Colonic mucosa (tissue), 4 donors: ENCODE measurements around the gene PPP3CA. TPM values are rescaled to one million over a fixed set of nuclear protein-coding genes. Genes with fewer than 3 reads are reported as not detected.

Experiments
- DNase-seq: peaks from one replicate; pipeline ENCODE4 v3.0.0-alpha.2; 2020
- H3K27ac ChIP-seq: fragments of 200-600 bp; one replicate; pipeline ENCODE4 v1.8.0; 2021
- H3K27me3 ChIP-seq: fragments of 200-600 bp; one replicate; pipeline ENCODE4 v1.8.0; 2021
- H3K36me3 ChIP-seq: fragments of 200-600 bp; one replicate; pipeline ENCODE4 v1.8.0; 2021
- H3K4me1 ChIP-seq: fragments of 200-600 bp; one replicate; pipeline ENCODE4 v1.8.0; 2021; ENCODE audit warnings: mild to moderate bottlenecking
- H3K4me3 ChIP-seq: fragments of 200-600 bp; one replicate; pipeline ENCODE4 v1.8.0; 2021
- H3K9ac ChIP-seq, 2 donors: one replicate each; pipeline ENCODE4 v1.7.0; 2013; ENCODE audit warnings: control low read depth in 2 of 2, low read depth in 2 of 2, low read length in 2 of 2
- H3K9me3 ChIP-seq: fragments of 200-600 bp; one replicate; pipeline ENCODE4 v1.8.0; 2021
- CTCF ChIP-seq: fragments of 200-600 bp; IDR thresholded peaks from one replicate; pipeline ENCODE4 v1.8.0; 2022; ENCODE audit warnings: antibody characterized with exemption, mild to moderate bottlenecking
- intact Hi-C: fragments of 100-400 bp; cut with DNase I; formaldehyde crosslinking; loops from one replicate; pipeline ENCODE4 v1.14.1; 2022
- total RNA-seq, 2 donors: library from RNA; stranded (reverse); fragmentation: NEBNext Ultra II Directional in 1 of 2; extraction: Animal tissue kit (Norgen Biotek cat#: 25700) in 1 of 2; gene quantifications; one replicate each; pipeline ENCODE4 v1.2.1, GENCODE V29; 2021
- donor health status: healthy.
- donor health status: DM: no; HTN: no; CAD: no.
- donor health status: DM: no; HTN: no; CAD: no.

PPP3CA gene
- total RNA-seq, 2 donors from 2014 or later, result 34.5 to 43.9 TPM

- no peak for DNase-seq
- Histone ChIP-seq H3K9ac (no peak overlapping the region), H3K27me3 (no peaks in the 10 kb centered on the region), H3K9me3 (no peaks in the 10 kb centered on the region), H3K4me3 (no peak overlapping the region), H3K4me1 (no peaks in the 10 kb centered on the region), H3K36me3 (no peaks in the 10 kb centered on the region), H3K27ac (no peak overlapping the region)
- TF ChIP-seq CTCF, result no peak
- intact Hi-C loops, result no loop called here
These were observed 119.6 kb downstream of the PPP3CA start for GRCh38 chr4:101227715-101228114.

GRCh38 chr4:101224358-101225218 lies 122.7 kb downstream of the PPP3CA start:
- no peak overlapping the region for H3K9ac ChIP-seq
- no peaks in the 10 kb centered on the region for H3K27me3 ChIP-seq
- H3K4me3 ChIP-seq, result no peak overlapping the region
- no peak for TF ChIP-seq CTCF
- intact Hi-C loops, result no loop called here
- no peaks in the 10 kb centered on the region for H3K4me1 ChIP-seq
- DNase-seq, result no peak
- H3K36me3 ChIP-seq, result no peaks in the 10 kb centered on the region
- no peaks in the 10 kb centered on the region for H3K9me3 ChIP-seq
- H3K27ac ChIP-seq, result no peak overlapping the region

- Histone ChIP-seq H3K27ac (no peak overlapping the region), H3K9me3 (no peaks in the 10 kb centered on the region), H3K27me3 (no peaks in the 10 kb centered on the region), H3K9ac (no peak overlapping the region), H3K4me1 (peaks cover 6% of the 10 kb centered on the region), H3K4me3 (no peak overlapping the region), H3K36me3 (no peaks in the 10 kb centered on the region)
- TF ChIP-seq CTCF, result no peak
- intact Hi-C loops, result no loop called here
- no peak for DNase-seq
These were observed 125.0 kb downstream of the PPP3CA start for GRCh38 chr4:101222156-101222845.

GRCh38 chr4:101221294-101221693 lies 126.0 kb downstream of the PPP3CA start:
- no peak for TF ChIP-seq CTCF
- no peaks in the 10 kb centered on the region for H3K9me3 ChIP-seq
- intact Hi-C loops, result no loop called here
- no peak overlapping the region for H3K27ac ChIP-seq
- H3K4me3 ChIP-seq, result no peak overlapping the region
- no peak overlapping the region for H3K9ac ChIP-seq
- no peak for DNase-seq
- no peaks in the 10 kb centered on the region for H3K27me3 ChIP-seq
- peaks cover 6% of the 10 kb centered on the region for H3K4me1 ChIP-seq
- H3K36me3 ChIP-seq, result no peaks in the 10 kb centered on the region

- peaks cover 6% of the 10 kb centered on the region for H3K4me1 ChIP-seq
- TF ChIP-seq CTCF, result no peak
- peak; percentile 32 for DNase-seq
- H3K27ac ChIP-seq, result no peak overlapping the region
- intact Hi-C loops, result no loop called here
- no peaks in the 10 kb centered on the region for H3K36me3 ChIP-seq
- no peak overlapping the region for H3K9ac ChIP-seq
- H3K4me3 ChIP-seq, result no peak overlapping the region
- no peaks in the 10 kb centered on the region for H3K27me3 ChIP-seq
- H3K9me3 ChIP-seq, result no peaks in the 10 kb centered on the region
These were observed 128.4 kb downstream of the PPP3CA start for GRCh38 chr4:101218894-101219293.
